ENCODE data around the gene SDR39U1. TPM values are rescaled to one million over a fixed set of nuclear protein-coding genes. Genes with fewer than 3 reads are reported as not detected.

Gene SDR39U1
- total RNA-seq, 4 donors from 2014 or later: 28.4 to 35.9 (median 31.8) TPM

DNA sequence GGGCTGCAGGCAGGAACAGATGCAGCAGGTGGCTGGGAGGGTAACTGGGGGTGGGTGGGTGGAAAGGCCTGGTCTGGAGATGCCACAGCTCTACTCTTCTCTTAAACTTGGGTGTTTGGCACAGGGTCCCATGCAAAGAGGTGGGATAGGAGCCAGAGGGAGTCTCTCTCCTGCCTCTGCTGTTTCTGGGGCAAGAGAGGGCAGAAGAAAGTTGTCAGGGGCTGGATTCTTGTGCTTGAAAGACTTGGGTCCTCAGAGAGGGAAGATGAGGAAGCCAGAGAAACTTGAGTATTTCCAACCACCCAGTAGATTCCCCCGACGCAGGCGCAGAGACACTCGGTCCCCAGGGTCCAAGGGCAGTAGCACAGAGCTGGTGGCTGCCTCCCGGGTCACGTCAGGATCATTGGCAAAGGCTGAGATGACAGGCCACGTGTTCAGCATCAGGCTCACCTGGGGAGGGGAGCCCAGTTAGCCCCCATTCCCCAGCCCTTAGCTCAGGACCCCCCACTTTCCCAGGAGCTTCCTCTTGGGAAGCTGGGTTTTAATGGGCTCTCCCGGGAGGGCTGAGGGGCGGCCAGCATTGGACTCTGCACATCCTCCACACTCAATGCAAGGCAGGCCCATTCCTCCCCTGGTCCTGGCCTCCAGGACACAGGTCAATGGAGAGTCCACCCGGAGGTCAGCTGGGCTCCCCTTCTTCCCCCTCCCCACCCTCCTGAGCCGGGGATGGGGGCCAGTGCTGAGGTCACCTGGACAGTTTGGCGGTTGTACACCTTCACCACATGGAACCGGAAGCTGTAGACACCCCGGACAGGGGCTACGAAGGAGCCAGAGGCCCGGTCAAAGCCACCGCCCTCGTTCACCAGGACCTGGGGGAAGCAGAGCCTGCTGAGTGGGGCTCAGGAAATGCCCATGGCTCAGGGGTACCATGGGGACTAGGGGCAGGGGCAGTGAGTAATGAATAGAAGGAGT is 14.8 kb downstream of the SDR39U1 start:
- no peak for DNase-seq (ENCODE audit: low spot score)
- TF ChIP-seq, protein P1, sequence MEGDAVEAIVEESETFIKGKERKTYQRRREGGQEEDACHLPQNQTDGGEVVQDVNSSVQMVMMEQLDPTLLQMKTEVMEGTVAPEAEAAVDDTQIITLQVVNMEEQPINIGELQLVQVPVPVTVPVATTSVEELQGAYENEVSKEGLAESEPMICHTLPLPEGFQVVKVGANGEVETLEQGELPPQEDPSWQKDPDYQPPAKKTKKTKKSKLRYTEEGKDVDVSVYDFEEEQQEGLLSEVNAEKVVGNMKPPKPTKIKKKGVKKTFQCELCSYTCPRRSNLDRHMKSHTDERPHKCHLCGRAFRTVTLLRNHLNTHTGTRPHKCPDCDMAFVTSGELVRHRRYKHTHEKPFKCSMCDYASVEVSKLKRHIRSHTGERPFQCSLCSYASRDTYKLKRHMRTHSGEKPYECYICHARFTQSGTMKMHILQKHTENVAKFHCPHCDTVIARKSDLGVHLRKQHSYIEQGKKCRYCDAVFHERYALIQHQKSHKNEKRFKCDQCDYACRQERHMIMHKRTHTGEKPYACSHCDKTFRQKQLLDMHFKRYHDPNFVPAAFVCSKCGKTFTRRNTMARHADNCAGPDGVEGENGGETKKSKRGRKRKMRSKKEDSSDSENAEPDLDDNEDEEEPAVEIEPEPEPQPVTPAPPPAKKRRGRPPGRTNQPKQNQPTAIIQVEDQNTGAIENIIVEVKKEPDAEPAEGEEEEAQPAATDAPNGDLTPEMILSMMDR (IDR thresholded peaks at IDR 0.05): no peak

GRCh38 chr14:24426912-24427536 is 15.6 kb downstream of the SDR39U1 start:
- no peak for ATAC-seq (ENCODE audit: low FRiP score)
- TF ChIP-seq, protein P1 (IDR thresholded peaks at IDR 0.05): no peak

More for the DNA sequence above, 14.8 kb downstream of the SDR39U1 start:
- no peak for ATAC-seq (ENCODE audit: low FRiP score)

GRCh38 chr14:24426150-24426911 is 16.2 kb downstream of the SDR39U1 start:
- ATAC-seq (ENCODE audit: low FRiP score) (no peak), DNase-seq (ENCODE audit: low spot score) (no peak)
- TF ChIP-seq, protein P1 (IDR thresholded peaks at IDR 0.05): no peak

More at GRCh38 chr14:24426912-24427536, 15.6 kb downstream of the SDR39U1 start:
- DNase-seq (ENCODE audit: low spot score): no peak

DNA sequence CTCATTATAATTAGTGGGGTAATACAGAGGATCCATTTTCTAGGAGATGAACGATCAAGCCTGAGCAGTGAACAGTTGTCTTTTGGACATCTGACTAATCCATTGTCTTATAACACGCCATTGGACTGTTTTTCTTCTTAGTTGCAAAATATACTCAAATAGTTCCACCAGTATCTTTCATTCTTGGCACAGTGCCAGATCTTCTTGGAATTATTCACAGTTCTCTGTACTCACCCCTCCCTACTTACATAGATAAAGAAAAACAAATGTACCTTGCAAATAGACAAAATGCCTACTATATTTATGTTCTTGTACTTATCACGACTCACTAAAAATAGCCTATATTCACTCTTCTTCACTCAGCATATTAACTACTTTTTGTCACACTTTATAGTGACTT is 16.9 kb downstream of the SDR39U1 start:
- TF ChIP-seq, protein P1 (IDR thresholded peaks at IDR 0.05): no peak
- ATAC-seq (ENCODE audit: low FRiP score): no peak
- no peak for DNase-seq (ENCODE audit: low spot score)

DNA sequence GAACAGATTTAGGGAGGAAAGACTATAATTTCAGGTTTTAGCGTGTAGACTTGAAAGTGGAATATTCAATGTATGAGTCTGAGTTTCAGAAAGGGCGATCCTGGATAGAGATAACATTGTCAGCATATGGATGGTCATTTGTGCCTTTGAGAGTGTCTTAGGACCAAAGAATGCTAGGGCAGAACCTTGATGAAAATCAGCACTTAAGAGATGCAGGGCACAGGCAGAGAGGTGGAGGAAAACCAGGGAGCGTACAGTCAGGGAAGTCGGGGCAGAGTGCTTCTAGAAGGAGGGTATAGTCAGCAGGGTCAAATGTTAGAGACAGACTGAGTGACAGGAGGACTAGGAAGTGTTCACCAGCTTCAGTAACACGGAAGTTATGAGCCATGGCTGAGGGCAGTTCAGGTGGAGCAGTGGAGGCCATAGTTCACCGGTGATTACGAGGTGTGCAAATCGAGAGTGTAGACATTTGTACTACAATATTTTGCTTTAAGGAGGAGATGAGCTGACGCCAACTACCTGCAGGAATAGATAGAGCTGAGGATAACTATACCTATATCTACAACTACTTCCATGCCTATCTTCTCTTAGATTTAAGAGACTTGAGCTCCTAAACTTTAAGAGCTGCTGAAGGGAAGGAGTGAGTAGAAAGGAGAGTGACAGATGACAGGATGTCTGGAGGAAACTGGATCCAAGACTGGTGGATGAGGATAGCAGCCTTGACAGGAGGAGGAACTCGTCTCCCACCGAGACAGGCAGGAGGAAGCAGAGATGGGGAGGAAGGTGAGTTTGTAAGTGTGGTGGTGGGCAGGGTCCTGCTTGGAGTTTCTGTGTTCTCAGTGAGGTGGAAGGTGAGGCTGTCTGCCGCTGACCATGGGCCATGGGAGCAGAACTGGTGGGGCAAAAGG is 19.6 kb downstream of the SDR39U1 start:
- TF ChIP-seq, protein P1 (IDR thresholded peaks at IDR 0.05): no peak
- no peak for DNase-seq (ENCODE audit: low spot score)
- ATAC-seq (ENCODE audit: low FRiP score): no peak

GRCh38 chr14:24422261-24422660 is 20.3 kb downstream of the SDR39U1 start:
- ATAC-seq (ENCODE audit: low FRiP score) (no peak), DNase-seq (ENCODE audit: low spot score) (no peak)
- TF ChIP-seq, protein P1 (IDR thresholded peaks at IDR 0.05): no peak

All from omental fat pad (tissue), 4 donors.